HT-29 (cell line): ENCODE measurements around the gene RAB4B. TPM values are rescaled to one million over a fixed set of nuclear protein-coding genes. Genes with fewer than 3 reads are reported as not detected.
"Not testable (repeated sequence)": the region's sequence is repeated elsewhere in the genome, so short reads cannot be mapped to it uniquely, and the experiment has no call there.

Experiments
- DNase-seq: peaks from one replicate; pipeline ENCODE4 v3.0.0-alpha.2; 2015; ENCODE audit warnings: low spot score
- total RNA-seq: library from RNA; depleted of rRNA; stranded (reverse); fragments of >200 nt; shearing (Covaris generic); gene quantifications from 2 replicates; pipeline ENCODE4 v1.2.3, GENCODE V29; 2014; rRNA removed

Gene RAB4B
- 36.0 and 51.3 TPM in 2 replicates for total RNA-seq

GRCh38 chr19:40777937-40778705, at the start of gene RAB4B:
TSS of gene RAB4B (plus strand) at chr19:40778247. CDS start at chr19:40778376, 129 bp downstream.
- peak; percentile 100 for DNase-seq

GRCh38 chr19:40730065-40730464, 48.0 kb upstream of the RAB4B start:
- DNase-seq = not testable (repeated sequence)

GRCh38 chr19:40732304-40732703, 45.7 kb upstream of the RAB4B start:
- not testable (repeated sequence) for DNase-seq

DNA sequence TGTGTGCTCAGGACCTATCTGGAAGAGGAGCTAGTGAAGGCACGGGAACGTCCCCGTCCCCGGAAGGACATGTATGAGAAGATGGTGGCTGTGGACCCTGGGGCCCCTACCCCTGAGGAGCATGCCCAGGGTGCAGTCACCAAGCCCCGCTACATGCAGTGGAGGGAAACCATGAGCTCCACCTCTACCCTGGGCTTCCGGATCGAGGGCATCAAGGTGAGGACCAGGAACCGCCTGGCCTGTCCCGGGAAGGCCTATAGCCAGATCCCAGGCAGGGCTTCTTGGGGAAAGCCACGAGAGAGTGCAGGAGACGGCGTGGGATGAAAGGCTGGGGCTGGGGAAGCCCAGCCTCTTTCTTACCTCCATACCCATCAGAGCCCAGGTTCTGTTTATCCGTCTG, 44.9 kb upstream of the RAB4B start:
- no peak for DNase-seq

GRCh38 chr19:40735013-40735771, 42.9 kb upstream of the RAB4B start:
- no peak for DNase-seq

GRCh38 chr19:40736661-40737060, 41.4 kb upstream of the RAB4B start:
- no peak for DNase-seq

- no peak for DNase-seq
Measured at GRCh38 chr19:40737102-40737644, 40.9 kb upstream of the RAB4B start.

GRCh38 chr19:40739030-40739839, 38.8 kb upstream of the RAB4B start:
- no peak for DNase-seq

DNA sequence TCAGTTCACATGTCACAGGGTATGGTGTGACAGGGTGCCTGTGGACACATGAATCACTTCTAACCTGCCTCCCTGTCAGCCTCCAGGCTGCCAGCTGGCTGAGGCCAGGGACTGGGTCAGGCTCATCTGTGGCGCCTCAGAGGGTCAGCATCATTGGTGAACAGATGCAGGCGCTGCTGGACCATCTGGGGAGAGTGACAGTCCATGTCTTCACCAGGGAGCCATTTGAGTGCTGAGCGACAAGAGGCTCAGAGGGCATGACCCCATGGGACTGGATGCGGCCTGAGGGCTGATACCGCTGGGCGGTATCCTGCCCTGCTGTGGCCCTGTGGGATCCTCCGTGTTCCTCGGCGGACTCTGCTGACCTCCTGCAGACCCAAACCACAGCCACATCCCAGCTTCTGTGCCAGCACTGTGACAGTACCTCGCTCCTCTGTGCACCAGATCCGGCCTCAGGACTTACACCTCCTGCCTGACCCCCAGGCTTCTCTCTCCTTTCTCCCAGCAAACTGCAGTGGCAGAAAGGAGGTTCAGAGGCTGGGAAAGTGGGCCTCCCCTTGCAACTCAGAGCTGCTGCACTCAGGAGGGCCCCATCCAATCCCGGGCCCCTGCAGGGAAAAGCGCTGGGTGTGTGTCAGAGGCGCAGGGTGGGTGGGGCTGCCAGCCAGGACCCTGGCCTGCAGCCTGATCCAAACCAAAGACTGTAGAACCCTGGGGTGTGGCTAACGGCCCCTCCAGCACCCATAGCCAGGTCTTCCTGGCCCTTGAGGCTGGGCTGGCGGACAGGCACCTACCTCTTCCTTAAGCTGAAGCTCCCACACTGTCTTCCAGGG, 38.0 kb upstream of the RAB4B start:
- no peak for DNase-seq

DNA sequence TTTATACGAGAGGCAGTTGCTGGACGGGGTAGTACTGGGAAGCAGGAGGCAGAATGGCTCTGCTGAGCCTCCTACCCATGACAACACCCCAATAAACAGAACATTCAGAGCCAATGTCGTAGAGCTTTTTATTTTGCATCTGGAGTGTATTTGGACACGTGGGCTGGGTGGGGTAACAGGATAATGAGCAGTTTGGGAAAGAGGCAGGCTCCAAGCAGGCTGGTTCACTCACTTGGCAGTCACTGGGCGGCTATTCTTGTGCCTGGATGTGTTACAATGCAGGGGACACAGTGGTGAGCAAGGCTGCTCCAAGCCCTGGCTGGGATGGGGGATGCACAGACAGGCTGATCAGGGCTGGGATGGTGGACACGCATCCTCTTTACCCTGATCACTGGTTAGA, 37.3 kb upstream of the RAB4B start:
- no peak for DNase-seq

- no peak for DNase-seq
Measured at GRCh38 chr19:40741527-40742390, 36.3 kb upstream of the RAB4B start.

- DNase-seq = no peak
Measured at GRCh38 chr19:40742477-40742876, 35.6 kb upstream of the RAB4B start.

DNA sequence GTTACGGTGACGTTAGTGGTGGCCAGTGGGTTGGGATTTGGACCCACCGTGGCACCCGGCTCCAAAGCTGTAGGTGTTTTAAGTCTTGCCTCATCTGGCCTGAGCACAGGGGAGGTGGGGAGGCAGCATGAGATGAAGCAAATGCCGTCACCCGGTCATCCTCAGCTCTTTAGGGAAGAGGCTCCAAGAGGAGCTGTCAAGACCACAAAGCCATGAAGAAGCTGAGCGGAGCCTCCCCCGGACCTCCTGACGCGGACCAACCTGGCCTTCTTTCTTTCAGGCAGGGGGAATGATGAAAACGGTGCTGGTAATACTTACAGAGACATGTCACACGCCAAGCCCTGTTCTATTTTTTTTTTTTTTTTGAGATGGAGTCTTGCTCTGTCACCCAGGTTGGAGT, 35.2 kb upstream of the RAB4B start:
- DNase-seq = no peak

GRCh38 chr19:40743926-40744325, 34.1 kb upstream of the RAB4B start:
- DNase-seq = no peak

DNA sequence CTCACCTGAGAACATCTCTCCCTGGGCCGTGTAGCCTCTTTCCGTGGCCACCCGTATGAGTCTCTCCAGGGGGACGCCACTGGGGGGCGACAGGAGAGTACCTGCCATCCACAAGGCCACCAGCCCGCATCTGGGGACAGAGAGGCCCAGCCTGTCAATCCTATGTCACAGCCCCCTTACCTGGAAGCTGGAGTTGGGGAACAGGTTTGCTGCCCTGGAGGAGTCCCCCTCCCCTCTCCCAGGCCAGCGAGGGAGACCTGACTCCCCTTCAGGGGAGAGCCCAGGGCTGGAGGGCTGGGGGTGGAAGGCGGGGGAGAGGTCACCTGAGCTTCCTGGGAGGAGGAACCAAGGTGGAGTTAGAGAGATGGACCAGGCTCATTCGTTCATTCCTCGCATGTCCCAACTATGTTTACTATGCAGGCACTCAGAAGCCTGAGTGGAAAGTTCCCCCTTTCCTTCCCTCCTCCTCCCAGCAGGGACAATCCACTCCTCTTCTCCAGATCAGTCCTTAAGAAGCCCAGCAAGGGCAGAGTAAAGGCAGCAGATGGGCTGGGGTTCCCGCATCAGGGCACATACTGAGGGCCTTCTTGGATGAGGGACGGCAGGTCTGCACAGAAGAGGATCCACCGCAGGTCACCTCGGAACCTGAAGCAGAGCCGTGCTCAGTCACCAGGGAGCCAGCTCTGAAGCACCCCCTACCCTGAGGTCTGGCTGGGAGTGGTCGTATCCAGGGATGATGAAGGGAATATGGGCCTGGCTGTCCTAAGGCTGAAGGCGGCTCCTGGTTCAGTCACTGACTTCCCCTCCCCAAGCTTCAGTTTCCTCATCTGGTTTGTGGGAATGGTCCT, 33.3 kb upstream of the RAB4B start:
- DNase-seq = peak; percentile 35

GRCh38 chr19:40745402-40745780, 32.7 kb upstream of the RAB4B start:
- DNase-seq = no peak

DNA sequence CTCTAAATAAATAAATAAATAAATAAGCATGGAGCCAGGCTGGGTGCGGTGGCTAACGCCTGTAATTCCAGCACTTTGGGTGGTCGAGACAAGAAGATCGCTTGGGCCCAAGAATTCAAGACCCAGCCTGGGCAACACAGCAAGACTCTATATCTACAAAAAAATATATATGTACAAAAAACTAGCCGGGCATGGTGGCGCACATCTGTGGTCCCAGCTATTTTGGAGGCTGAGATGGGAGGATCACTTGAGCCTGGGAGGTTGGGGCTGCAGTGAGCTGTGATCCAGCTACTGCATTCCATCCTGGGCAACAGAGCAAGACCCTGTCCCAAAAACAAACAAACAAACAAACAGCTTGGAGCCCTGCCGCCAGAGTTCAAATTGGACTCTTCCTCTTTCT, 30.5 kb upstream of the RAB4B start:
- DNase-seq = no peak

DNA sequence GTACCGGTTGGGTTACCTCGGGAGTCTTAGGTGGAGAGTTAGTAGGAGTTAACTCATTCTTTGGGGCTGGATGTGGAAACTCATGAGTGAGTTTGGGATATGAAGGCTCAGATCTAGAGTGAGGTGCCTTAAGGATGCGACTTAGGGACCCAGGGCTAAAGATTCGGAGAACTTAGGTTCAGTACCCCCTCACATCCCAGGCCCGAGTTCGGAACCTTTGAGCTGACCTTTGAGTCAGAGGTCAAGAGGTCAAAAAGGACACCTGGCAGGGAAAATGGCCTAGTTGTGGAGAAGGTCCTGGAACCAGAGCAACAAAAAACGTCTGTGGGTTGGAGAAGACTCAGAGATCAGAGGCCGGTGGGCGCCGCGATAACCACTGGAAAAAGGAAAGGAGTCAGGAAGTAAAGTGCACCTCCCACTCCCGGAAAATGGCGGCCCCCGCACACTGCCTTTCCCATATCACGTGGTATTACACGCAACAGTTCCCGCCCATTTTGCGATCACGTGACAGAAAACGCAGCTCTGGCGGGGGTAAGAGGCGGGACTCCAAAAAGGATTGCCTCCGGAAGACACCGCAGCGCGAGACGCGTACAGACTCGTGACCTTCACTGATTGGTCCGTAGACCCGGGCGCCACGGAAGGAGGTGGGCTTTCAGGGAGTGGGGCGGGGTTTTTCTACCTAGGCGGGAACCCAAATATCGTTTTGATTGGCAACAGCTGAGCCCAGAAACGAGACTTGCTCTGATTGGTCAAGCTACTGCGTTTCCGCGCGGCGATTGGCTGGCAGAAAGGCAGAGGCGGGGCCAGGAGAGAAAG, 27.8 kb upstream of the RAB4B start, which contains the start of gene ACTMAP:
Gene ACTMAP, minus strand, starts transcription at position 420 of the 816 bp plus-strand sequence. CDS start 674 bp downstream, outside the sequence.
- DNase-seq = peak; percentile 100
